8988T (cell line): ENCODE results near the gene SSX2.
"Not testable (repeated sequence)": the region's sequence is repeated elsewhere in the genome, so short reads cannot be mapped to it uniquely, and the experiment has no call there.

Experiments
- DNase-seq: peaks from one replicate; pipeline ENCODE4 v3.0.0; 2011

Gene SSX2

GRCh38 chrX:52707078-52707477, at the start of gene SSX2:
Gene SSX2 (minus strand): TSS chrX:52707178. CDS start chrX:52705749, 1,429 bp downstream.
- not testable (repeated sequence) for DNase-seq

GRCh38 chrX:52750952-52751351, 44.0 kb upstream of the SSX2 start, which contains the start of gene SSX2B:
Gene SSX2B (plus strand): TSS chrX:52751252. CDS start chrX:52752681, 1,429 bp downstream.
- not testable (repeated sequence) for DNase-seq

GRCh38 chrX:52692034-52692433, 14.9 kb downstream of the SSX2 start:
- DNase-seq: not testable (repeated sequence)

GRCh38 chrX:52662218-52662617, 44.8 kb downstream of the SSX2 start:
- DNase-seq: not testable (repeated sequence)

DNA sequence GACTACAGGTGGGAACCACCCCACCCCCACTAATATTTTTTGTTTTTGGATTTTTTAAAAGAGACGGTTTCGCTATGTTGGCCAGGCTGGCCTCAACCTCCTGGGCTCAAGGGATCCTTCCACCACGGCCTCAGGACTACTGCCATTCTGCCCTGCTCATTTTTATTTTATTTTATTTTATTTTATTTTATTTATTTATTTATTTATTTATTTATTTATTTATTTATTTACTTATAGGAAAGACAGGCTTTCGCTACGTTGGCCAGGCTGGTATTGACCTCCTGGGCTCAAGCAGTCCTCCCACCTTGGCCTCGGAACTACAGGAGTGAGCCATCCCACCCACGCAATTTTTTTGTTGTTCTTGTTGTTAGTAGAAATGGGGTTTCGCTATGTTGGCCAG, 51.5 kb downstream of the SSX2 start:
- DNase-seq: not testable (repeated sequence)

- DNase-seq: not testable (repeated sequence)
These were observed 52.2 kb downstream of the SSX2 start, which contains the start of gene SSX7 for GRCh38 chrX:52654800-52655199. Gene SSX7 (minus strand): TSS chrX:52654900. CDS start chrX:52653472, 1,428 bp downstream.

DNA sequence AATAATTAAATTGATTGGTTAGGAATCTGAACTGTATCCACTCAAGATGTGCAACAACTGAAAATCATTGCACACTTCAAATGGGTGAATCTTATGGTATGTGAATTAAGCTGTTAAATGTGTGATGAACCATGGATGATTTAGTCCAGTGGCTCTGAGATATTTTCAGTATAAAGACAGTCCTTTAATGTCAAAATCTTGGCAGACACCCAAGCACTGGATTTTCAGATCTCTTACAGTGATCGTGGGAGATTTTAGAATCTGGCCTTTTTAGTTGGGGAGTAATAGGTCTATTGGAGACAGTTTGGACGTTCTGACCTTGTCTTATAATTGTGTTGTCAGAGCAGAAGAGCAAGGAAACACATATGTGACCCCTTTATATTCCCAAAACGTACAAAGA, 56.3 kb downstream of the SSX2 start:
- not testable (repeated sequence) for DNase-seq

- not testable (repeated sequence) for DNase-seq
These were observed 58.0 kb downstream of the SSX2 start for GRCh38 chrX:52648956-52649355.
